B cell (primary cell): Measurements from ENCODE around the gene KRT222. TPM values are rescaled to one million over a fixed set of nuclear protein-coding genes. Genes with fewer than 3 reads are reported as not detected.

ENCODE experiments used
- ATAC-seq: fragments of 200-7000 bp; cut with Tn5 transposase; one replicate; pipeline ENCODE4 v1.10.0; 2021; ENCODE audit warnings: low read depth, mild to moderate bottlenecking, moderate number of reproducible peaks, moderate library complexity
- CTCF ChIA-PET: fragments of 350-600 bp; sonication (Branson Sonifier 250); formaldehyde crosslinking; loops from one replicate; lab custom pipeline; 2021; ENCODE audit warnings: antibody characterized with exemption, inconsistent platforms; lab: Charles Lee
- POLR2A ChIA-PET: fragments of 350-600 bp; sonication (Branson Sonifier 250); formaldehyde crosslinking; loops from one replicate; lab custom pipeline; 2021; ENCODE audit warnings: antibody characterized with exemption; lab: Charles Lee
- DNase-seq: peaks from one replicate; pipeline ENCODE4 v3.0.0; 2013
- H2AFZ ChIP-seq: 2 replicates; pipeline ENCODE4 v1.6.1; 2012; ENCODE audit warnings: mild to moderate bottlenecking, low read depth, low read length; ENCODE audit not compliant: insufficient read depth, poor library complexity, severe bottlenecking
- H3K27ac ChIP-seq, 2 donors: 1 replicate in 1 of 2; 2 replicates in 1 of 2; pipeline ENCODE4 v1.5.1; 2012 to 2013; ENCODE audit warnings: low read length in 2 of 2, mild to moderate bottlenecking in 2 of 2, moderate library complexity in 1 of 2
- H3K27me3 ChIP-seq, 4 experiments: fragments of 200-600 bp in 1 of 4; sonication (generic) in 1 of 4; replicated peaks in 1 of 4; 1 replicate in 2 of 4; 2 replicates in 2 of 4; pipeline versions ENCODE4 v1.6.1 to v1.7.0; 2013 to 2016; ENCODE audit warnings: low read length in 3 of 4, mild to moderate bottlenecking in 2 of 4, mixed read lengths in 1 of 4, moderate library complexity in 1 of 4; ENCODE audit not compliant: insufficient read depth in 4 of 4, control insufficient read depth in 3 of 4; ENCODE audit errors: control extremely low read depth in 1 of 4
- H3K36me3 ChIP-seq, 2 experiments: replicated peaks in 1 of 2; 1 replicate in 1 of 2; 2 replicates in 1 of 2; pipeline versions ENCODE4 v1.6.1 to v1.7.1; 2013; ENCODE audit warnings: low read length in 1 of 2; ENCODE audit not compliant: insufficient read depth in 2 of 2, control insufficient read depth in 1 of 2; ENCODE audit errors: control extremely low read depth in 1 of 2, extremely low read depth in 1 of 2
- H3K4me1 ChIP-seq, 2 donors: fragments of 200-600 bp in 1 of 2; sonication (generic) in 1 of 2; 1 replicate in 1 of 2; 2 replicates in 1 of 2; pipeline versions ENCODE4 v1.5.1 to v1.6.1; 2013 to 2017; ENCODE audit warnings: low read length in 2 of 2; ENCODE audit not compliant: control insufficient read depth in 2 of 2, insufficient read depth in 2 of 2
- H3K4me2 ChIP-seq: replicated peaks from 2 replicates; pipeline ENCODE3; 2012; ENCODE audit warnings: mild to moderate bottlenecking, low read depth, low read length; ENCODE audit not compliant: poor library complexity, severe bottlenecking
- H3K4me3 ChIP-seq, 5 experiments: fragments of 200-600 bp in 1 of 5; sonication (generic) in 1 of 5; 1 replicate in 3 of 5; 2 replicates in 2 of 5; pipeline versions ENCODE4 v1.5.1 to v1.7.0; 2011 to 2016; ENCODE audit warnings: low read length in 4 of 5, mild to moderate bottlenecking in 4 of 5, low read depth in 2 of 5, control low read depth in 1 of 5, moderate library complexity in 1 of 5; ENCODE audit not compliant: insufficient read depth in 1 of 5; ENCODE audit errors: control extremely low read depth in 1 of 5, extremely low read depth in 1 of 5
- H3K79me2 ChIP-seq: fragments of 200-600 bp; sonication (generic); one replicate; pipeline ENCODE4 v1.6.0; 2016; ENCODE audit warnings: low read length; ENCODE audit not compliant: control insufficient read depth, insufficient read depth
- H3K9ac ChIP-seq: fragments of 200-600 bp; sonication (generic); 2 replicates; pipeline ENCODE4 v1.6.1; 2017; ENCODE audit warnings: mild to moderate bottlenecking, low read length, moderate library complexity
- H3K9me3 ChIP-seq, 3 donors: one replicate each; pipeline versions ENCODE4 v1.6.1 to v1.7.1; 2013; ENCODE audit warnings: low read length in 2 of 3; ENCODE audit not compliant: control insufficient read depth in 2 of 3, insufficient read depth in 1 of 3; ENCODE audit errors: control extremely low read depth in 1 of 3
- H4K20me1 ChIP-seq: 2 replicates; pipeline ENCODE4 v1.6.0; 2012; ENCODE audit warnings: mild to moderate bottlenecking, low read length; ENCODE audit not compliant: insufficient read depth, control insufficient read depth, poor library complexity, severe bottlenecking
- H3K27ac Mint-ChIP-seq: one replicate; pipeline ENCODE4 v1.8.0; 2021; ENCODE audit warnings: mixed read lengths
- H3K27me3 Mint-ChIP-seq: one replicate; pipeline ENCODE4 v1.8.0; 2021; ENCODE audit warnings: mixed read lengths
- H3K4me1 Mint-ChIP-seq: one replicate; pipeline ENCODE4 v1.8.0; 2021; ENCODE audit warnings: mixed read lengths
- H3K4me3 Mint-ChIP-seq: one replicate; pipeline ENCODE4 v1.8.0; 2021; ENCODE audit warnings: mixed read lengths
- H3K9me3 Mint-ChIP-seq: one replicate; pipeline ENCODE4 v1.8.0; 2022; ENCODE audit warnings: mixed read lengths; ENCODE audit not compliant: insufficient read depth
- CTCF ChIP-seq: fragments of 200-600 bp; IDR thresholded peaks from one replicate; pipeline ENCODE4 v1.8.0; 2022; ENCODE audit warnings: antibody characterized with exemption, mild to moderate bottlenecking
- EZH2 ChIP-seq: IDR thresholded peaks from 2 replicates; pipeline ENCODE4 v1.6.1; 2012; ENCODE audit warnings: borderline replicate concordance, low read depth, mild to moderate bottlenecking, moderate library complexity, low read length; ENCODE audit not compliant: insufficient read depth, poor library complexity, severe bottlenecking
- WGBS: methylation state at CpG from one replicate; pipeline ENCODE4 v1.1.5; 2013; ENCODE audit warnings: missing lambda C conversion rate; ENCODE audit not compliant: insufficient coverage; 5-methylcytosine and 5-hydroxymethylcytosine counted together
- intact Hi-C: fragments of 100-400 bp; cut with micrococcal nuclease; formaldehyde crosslinking; loops from one replicate; pipeline ENCODE4 v1.10.0; 2022
- polyA plus RNA-seq: library from polyadenylated mRNA; depleted of rRNA; stranded (reverse); fragments of >200 nt; gene quantifications from 2 replicates; pipeline ENCODE4 v1.2.3, GENCODE V29; 2012
- total RNA-seq, 2 donors: library from RNA; stranded (reverse); fragments of 120-200 nt in 1 of 2; gene quantifications; 1 replicate in 1 of 2; 2 replicates in 1 of 2; pipeline versions ENCODE4 v1.2.3 to v1.2.4, GENCODE V29; 2013 to 2022

Gene KRT222
- total and polyA plus RNA-seq, 2 donors (not counting 1 experiment from before 2014, with no cell fraction given): not detected

GRCh38 chr17:40707745-40708144 is 42.8 kb upstream of the KRT222 start:
- Histone ChIP-seq H3K4me1 (no peaks in the 10 kb centered on the region), H3K27me3 (peaks cover 0 to 5% (median 4%) of the 10 kb centered on the region in 4 experiments), H3K27ac (no peak overlapping the region), H3K4me2 (no peak overlapping the region), H2AFZ (no peak overlapping the region), H3K79me2 (no peaks in the 10 kb centered on the region), H4K20me1 (no peaks in the 10 kb centered on the region), H3K4me3 (no peak overlapping the region), H3K9ac (no peak overlapping the region), H3K9me3 (no peaks in the 10 kb centered on the region), H3K36me3 (no peaks in the 10 kb centered on the region)
- DNase-seq (no peak), ATAC-seq (no peak)
- 85% methylated on average over 3 of the region's 7 CpGs for WGBS
- Mint-ChIP-seq H3K4me1 (no peaks in the 10 kb centered on the region), H3K4me3 (no peak overlapping the region), H3K9me3 (no peaks in the 10 kb centered on the region), H3K27ac (no peak overlapping the region), H3K27me3 (peaks cover 46% of the 10 kb centered on the region)
- CTCF ChIA-PET: no interaction called here
- intact Hi-C loops: no loop called here
- TF ChIP-seq EZH2 (no peak), CTCF (no peak)
- POLR2A ChIA-PET: no interaction called here

DNA sequence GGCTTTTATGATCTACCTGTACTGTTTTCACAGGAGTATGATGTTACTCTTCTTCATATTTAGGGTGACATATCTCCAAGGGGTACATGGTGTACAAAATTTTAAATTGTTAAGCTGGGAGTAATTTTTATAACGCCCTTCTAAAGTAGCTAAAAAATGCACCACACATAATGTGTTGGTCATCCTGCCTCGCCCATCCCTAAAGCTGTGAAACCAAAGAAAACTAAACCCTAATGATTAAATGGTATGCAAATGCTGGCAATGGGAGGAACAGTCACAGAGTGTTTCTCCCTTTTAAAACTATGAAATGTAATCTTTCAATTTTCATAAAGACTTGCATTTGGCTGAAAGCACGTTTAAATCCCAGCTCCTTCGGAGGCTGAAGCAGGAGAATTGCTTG is 40.6 kb upstream of the KRT222 start:
- ChIA-PET CTCF (interaction anchor here (0.7 to 1.2 kb wide), 2 partner anchors 14 to 17 kb away, joined by 3 read pairs; no protein-coding TSS in a partner anchor), POLR2A (no interaction called here)
- H3K27ac ChIP-seq: no peak overlapping the region
- Mint-ChIP-seq H3K4me1 (no peaks in the 10 kb centered on the region), H3K27ac (no peak overlapping the region), H3K4me3 (no peak overlapping the region), H3K27me3 (peaks cover 53% of the 10 kb centered on the region), H3K9me3 (no peaks in the 10 kb centered on the region)
- H3K4me3 ChIP-seq: no peak overlapping the region
- H3K79me2 ChIP-seq: no peaks in the 10 kb centered on the region
- 60% methylated on average over 2 of the region's 4 CpGs for WGBS
- no peak for DNase-seq
- peaks cover 0 to 5% (median 4%) of the 10 kb centered on the region in 4 experiments for H3K27me3 ChIP-seq
- H3K36me3 ChIP-seq: no peaks in the 10 kb centered on the region
- H3K9ac ChIP-seq: no peak overlapping the region
- no peaks in the 10 kb centered on the region for H3K4me1 ChIP-seq
- intact Hi-C loops: no loop called here
- TF ChIP-seq EZH2: no peak
- H2AFZ ChIP-seq: no peak overlapping the region
- no peaks in the 10 kb centered on the region for H3K9me3 ChIP-seq
- no peak overlapping the region for H3K4me2 ChIP-seq
- no peaks in the 10 kb centered on the region for H4K20me1 ChIP-seq
- no peak for ATAC-seq
